ENCODE results near the gene ZNF317. TPM values are rescaled to one million over a fixed set of nuclear protein-coding genes. Genes with fewer than 3 reads are reported as not detected.

Gene ZNF317
- total RNA-seq, 1 donor from 2014 or later = 15.1 TPM

DNA sequence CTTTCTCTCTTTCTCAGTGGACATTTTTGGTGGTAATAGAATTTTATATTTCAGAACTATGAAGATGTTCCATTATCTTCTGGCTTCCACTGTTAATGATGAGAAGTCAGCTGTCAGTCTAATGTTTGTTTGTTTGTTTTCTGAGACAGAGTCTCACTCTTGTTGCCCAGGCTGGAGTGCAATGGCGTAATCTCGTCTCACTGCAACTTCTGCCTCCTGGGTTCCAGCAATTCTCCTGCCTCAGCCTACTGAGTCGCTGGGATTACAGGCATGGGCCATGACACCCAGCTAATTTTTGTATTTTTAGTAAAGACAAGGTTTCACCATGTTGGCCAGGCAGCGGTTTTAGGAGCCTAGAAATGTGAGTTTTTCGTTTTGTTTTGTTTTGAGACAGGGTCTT, 4.7 kb downstream of the ZNF317 start:
- peaks cover 51% of the 10 kb centered on the region for H3K4me1 ChIP-seq
- H3K36me3 ChIP-seq = peaks cover 21% of the 10 kb centered on the region
- intact Hi-C loops (cut with micrococcal nuclease) = no loop called here
- H3K27ac ChIP-seq (replicated peaks) = no peak overlapping the region
- no peak for DNase-seq
- no peaks in the 10 kb centered on the region for H3K27me3 ChIP-seq (ENCODE audit: low read depth)
- TF ChIP-seq, protein P1, sequence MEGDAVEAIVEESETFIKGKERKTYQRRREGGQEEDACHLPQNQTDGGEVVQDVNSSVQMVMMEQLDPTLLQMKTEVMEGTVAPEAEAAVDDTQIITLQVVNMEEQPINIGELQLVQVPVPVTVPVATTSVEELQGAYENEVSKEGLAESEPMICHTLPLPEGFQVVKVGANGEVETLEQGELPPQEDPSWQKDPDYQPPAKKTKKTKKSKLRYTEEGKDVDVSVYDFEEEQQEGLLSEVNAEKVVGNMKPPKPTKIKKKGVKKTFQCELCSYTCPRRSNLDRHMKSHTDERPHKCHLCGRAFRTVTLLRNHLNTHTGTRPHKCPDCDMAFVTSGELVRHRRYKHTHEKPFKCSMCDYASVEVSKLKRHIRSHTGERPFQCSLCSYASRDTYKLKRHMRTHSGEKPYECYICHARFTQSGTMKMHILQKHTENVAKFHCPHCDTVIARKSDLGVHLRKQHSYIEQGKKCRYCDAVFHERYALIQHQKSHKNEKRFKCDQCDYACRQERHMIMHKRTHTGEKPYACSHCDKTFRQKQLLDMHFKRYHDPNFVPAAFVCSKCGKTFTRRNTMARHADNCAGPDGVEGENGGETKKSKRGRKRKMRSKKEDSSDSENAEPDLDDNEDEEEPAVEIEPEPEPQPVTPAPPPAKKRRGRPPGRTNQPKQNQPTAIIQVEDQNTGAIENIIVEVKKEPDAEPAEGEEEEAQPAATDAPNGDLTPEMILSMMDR (IDR thresholded peaks at IDR 0.05; ENCODE audit: borderline replicate concordance) = no peak
- H3K4me3 ChIP-seq = no peak overlapping the region
- H3K9me3 ChIP-seq (replicated peaks) = peaks cover 22% of the 10 kb centered on the region

DNA sequence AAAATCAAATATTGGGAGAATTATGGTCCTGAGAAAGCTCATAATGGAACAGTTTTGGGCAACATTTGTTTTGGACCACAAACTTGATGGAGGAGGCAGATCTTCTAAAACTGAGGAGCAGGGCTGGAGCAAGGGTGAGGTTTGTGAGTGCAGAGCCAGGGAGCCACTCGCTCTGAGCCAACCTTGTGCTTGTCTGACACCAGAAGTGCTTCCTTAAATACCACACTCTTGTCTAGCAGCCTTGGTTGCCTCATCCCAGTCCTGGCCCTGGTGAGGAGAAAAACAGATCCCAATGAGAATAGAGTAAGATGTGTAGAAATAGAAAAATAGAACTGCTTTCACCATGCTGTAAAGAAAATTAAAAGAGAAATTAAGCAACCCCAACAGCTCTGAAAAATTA, 6.7 kb downstream of the ZNF317 start:
- TF ChIP-seq, protein P1 (IDR thresholded peaks at IDR 0.05; ENCODE audit: borderline replicate concordance) = no peak
- Histone ChIP-seq H3K36me3 (peaks cover 21% of the 10 kb centered on the region), H3K9me3 (replicated peaks) (peaks cover 22% of the 10 kb centered on the region), H3K27ac (replicated peaks) (no peak overlapping the region), H3K27me3 (ENCODE audit: low read depth) (no peaks in the 10 kb centered on the region), H3K4me3 (no peak overlapping the region), H3K4me1 (peaks cover 34% of the 10 kb centered on the region)
- intact Hi-C loops (cut with micrococcal nuclease) = no loop called here
- DNase-seq = no peak

DNA sequence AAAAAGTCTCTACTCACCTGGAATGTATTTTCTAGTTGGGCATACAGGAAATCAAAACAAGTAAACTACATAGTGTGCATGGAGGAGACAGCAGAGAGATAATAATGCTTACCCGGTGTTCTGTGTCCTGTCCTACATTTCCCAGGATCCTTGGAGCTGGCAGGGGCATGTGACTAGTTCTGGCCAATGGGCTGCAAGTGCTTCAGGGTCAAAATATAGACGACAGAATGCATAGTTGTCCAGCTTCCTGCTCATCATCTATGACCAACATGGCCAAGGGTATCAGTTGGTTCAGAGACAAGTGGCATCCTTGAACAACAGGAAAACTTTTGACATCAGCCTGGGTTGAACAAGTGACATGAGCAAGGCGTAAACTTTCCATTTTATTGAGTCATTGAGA, 8.5 kb downstream of the ZNF317 start:
- Histone ChIP-seq H3K36me3 (peaks cover 38% of the 10 kb centered on the region), H3K27me3 (ENCODE audit: low read depth) (no peaks in the 10 kb centered on the region), H3K4me3 (no peak overlapping the region), H3K27ac (replicated peaks) (no peak overlapping the region), H3K9me3 (replicated peaks) (peaks cover 40% of the 10 kb centered on the region), H3K4me1 (peaks cover 26% of the 10 kb centered on the region)
- intact Hi-C loops (cut with micrococcal nuclease) = no loop called here
- TF ChIP-seq, protein P1 (IDR thresholded peaks at IDR 0.05; ENCODE audit: borderline replicate concordance) = no peak
- no peak for DNase-seq

DNA sequence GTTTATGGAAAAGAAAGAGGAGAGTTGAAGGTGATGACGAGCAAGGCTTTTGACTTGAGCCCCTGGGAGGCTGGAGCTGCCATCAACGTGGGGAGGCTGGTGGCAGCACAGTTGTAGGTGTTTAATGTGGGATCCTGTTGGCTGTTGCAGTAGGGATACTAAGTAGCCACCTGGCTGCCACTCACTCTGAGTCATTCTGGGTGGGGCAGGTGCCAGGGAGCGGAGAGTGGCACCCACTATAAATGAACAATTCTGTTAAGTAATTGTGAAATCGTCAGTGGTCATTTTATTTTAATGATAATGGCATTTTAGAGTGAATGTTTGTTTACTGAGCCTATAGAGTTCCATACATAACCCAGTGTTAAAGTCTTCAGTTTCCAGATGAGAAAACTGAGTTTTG, 9.8 kb downstream of the ZNF317 start:
- no peak for DNase-seq
- Histone ChIP-seq H3K4me1 (peaks cover 26% of the 10 kb centered on the region), H3K27ac (replicated peaks) (no peak overlapping the region), H3K27me3 (ENCODE audit: low read depth) (no peaks in the 10 kb centered on the region), H3K36me3 (peaks cover 40% of the 10 kb centered on the region), H3K9me3 (replicated peaks) (peaks cover 41% of the 10 kb centered on the region), H3K4me3 (no peak overlapping the region)
- TF ChIP-seq, protein P1 (IDR thresholded peaks at IDR 0.05; ENCODE audit: borderline replicate concordance) = no peak
- intact Hi-C loops (cut with micrococcal nuclease) = no loop called here

DNA sequence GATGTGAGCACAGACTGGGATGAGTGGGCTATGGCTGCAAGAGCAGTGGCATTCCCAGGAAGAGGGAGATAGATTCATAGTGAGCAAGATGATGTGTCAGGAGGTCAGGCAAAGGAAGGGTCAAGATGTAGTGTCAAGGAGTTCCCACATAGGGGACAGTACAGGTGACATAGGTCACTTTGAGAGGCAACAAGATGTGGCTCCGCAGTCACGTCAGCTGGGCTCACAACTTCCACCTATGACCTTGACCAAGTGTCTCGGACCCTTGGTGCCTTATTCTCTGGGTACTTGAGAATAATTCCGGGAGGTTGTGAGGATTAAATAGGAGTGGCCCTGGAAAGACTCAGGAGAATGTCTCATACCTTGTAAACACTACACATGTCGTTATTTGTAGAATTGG, 10.5 kb downstream of the ZNF317 start:
- Histone ChIP-seq H3K36me3 (peaks cover 41% of the 10 kb centered on the region), H3K27ac (replicated peaks) (no peak overlapping the region), H3K4me3 (no peak overlapping the region), H3K9me3 (replicated peaks) (peaks cover 41% of the 10 kb centered on the region), H3K4me1 (peaks cover 26% of the 10 kb centered on the region), H3K27me3 (ENCODE audit: low read depth) (no peaks in the 10 kb centered on the region)
- intact Hi-C loops (cut with micrococcal nuclease) = no loop called here
- DNase-seq = no peak
- TF ChIP-seq, protein P1 (IDR thresholded peaks at IDR 0.05; ENCODE audit: borderline replicate concordance) = no peak

DNA sequence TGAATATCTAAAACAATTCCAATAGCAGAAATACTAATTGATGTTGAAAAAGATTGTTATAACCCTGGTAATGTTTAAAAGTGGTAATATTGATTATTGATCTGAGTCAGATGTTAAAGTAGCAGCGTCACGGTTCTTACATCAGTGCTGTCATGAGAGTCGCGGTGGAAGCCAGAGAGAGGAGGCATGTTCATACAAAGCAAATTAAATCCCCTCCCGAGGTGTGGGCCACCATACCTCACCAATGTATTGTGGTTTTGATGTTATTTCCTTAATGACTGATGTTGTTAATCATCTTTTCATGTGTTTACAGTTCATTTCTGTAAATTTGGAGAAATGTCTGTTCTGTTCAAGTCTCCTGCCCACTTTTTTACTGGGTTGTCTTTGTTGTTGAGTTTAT, 11.2 kb downstream of the ZNF317 start:
- H3K27me3 ChIP-seq (ENCODE audit: low read depth) = no peaks in the 10 kb centered on the region
- H3K36me3 ChIP-seq = peaks cover 48% of the 10 kb centered on the region
- H3K27ac ChIP-seq (replicated peaks) = no peak overlapping the region
- H3K9me3 ChIP-seq (replicated peaks) = peaks cover 42% of the 10 kb centered on the region
- intact Hi-C loops (cut with micrococcal nuclease) = no loop called here
- DNase-seq = no peak
- no peak overlapping the region for H3K4me3 ChIP-seq
- H3K4me1 ChIP-seq = peaks cover 26% of the 10 kb centered on the region
- TF ChIP-seq, protein P1 (IDR thresholded peaks at IDR 0.05; ENCODE audit: borderline replicate concordance) = no peak
